Umbilical cord (tissue), 2 donors: ENCODE results near the gene PITPNB. TPM values are rescaled to one million over a fixed set of nuclear protein-coding genes. Genes with fewer than 3 reads are reported as not detected.

ENCODE experiments used
- DNase-seq: peaks from one replicate; pipeline ENCODE4 v3.0.0-alpha.2; 2015; ENCODE audit warnings: low spot score
- total RNA-seq: library from RNA; depleted of rRNA; stranded (reverse); fragments of >200 nt; gene quantifications from one replicate; pipeline ENCODE4 v1.2.3, GENCODE V29; 2014; ENCODE audit warnings: low replicate concordance; ENCODE audit not compliant: insufficient read depth

PITPNB gene
- total RNA-seq, 1 donor from 2014 or later, result 95.8 TPM

GRCh38 chr22:27859336-27859735 lies 59.7 kb downstream of the PITPNB start:
- DNase-seq, result no peak

DNA sequence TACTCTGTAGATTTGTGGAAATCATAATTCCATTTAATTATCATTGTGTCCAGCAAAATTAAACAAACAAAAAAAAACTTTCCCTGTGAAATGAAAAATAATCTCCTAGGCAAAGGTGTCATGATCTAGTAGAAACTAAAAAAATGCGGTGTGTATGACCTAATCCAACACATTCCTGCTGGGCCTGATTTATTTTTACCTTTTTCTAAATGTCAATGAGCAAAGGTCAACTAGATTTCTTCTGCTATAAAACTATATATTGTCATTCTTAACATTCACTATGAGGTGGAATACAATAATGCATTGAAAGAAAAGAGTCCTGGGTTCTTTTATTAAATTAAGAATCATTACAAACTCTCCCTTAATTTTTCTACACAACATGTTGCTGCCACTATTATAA lies 60.4 kb downstream of the PITPNB start:
- no peak for DNase-seq

- no peak for DNase-seq
These were observed 61.6 kb downstream of the PITPNB start for GRCh38 chr22:27857443-27857842.

DNA sequence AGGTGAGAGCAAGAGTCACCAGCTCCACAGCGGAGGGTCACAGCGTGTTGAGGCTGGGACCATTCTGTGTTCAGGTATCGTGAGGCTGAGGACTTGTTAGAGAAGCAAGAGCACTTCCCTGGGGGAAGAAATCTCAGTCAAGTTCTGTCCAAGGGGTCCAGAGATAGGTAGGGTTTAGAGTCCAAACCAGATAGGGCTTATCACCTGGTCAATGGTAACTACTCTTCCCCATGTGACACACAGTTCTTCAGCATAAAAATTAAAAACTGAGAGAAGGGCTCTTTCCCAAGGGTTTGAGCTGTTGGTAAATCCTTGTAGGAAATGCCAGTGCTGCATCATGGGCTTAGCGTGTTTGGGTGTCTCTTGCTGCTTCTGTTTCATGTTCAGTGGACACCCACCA lies 62.7 kb downstream of the PITPNB start:
- no peak for DNase-seq

DNA sequence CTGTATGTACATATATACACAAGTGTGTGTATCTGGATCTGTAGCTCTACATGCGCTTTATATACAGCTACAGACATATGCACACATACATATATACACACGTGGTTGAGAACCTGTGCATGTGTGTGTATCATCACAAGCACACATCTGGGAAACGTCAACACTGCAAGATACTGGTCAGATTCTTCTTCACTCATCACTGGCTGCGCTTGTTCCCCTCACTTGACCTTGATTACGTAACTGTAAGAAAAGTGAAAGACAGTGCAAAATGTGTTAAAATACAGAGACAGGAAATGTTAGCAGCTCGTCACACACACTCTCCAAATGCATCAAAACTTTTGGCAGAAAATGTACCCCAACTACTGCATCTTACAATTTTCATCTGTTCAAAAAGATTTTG lies 65.6 kb downstream of the PITPNB start:
- no peak for DNase-seq

DNA sequence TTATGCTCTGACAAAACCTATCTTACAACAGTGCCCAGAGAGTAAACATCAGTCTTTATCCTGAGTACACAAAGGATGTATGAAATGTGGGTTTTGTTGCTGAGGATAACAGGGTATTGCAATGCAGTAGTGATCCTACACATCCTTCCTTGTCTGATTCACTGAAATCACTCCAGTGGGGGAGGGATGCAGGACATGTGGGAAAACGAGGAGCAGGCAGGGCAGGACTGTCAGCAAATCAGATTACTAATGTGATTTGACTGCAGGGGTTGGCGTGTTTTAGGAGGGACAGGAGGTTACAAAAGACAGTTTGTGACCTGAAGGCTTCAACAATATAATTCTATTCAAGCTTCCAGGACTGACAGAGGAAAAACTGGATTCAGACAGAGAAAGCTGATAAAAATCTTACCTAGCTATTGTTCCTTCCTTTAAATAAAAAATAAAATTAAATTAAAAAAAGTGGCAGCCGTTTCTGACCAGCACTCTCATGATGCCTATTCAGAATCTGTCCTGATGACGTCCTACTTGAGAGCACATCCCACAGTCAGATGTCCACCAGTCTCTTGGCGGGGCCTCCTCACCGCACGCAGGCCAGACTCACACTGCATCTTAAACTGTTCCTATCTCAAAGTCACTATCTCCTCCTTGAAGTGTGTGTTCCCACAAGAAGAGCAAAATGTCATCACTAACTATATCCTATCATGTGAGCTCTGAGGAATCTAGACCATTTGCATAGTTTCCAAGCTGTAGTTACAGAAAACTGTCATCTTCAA lies 66.9 kb downstream of the PITPNB start:
- peak; percentile 68 for DNase-seq

DNA sequence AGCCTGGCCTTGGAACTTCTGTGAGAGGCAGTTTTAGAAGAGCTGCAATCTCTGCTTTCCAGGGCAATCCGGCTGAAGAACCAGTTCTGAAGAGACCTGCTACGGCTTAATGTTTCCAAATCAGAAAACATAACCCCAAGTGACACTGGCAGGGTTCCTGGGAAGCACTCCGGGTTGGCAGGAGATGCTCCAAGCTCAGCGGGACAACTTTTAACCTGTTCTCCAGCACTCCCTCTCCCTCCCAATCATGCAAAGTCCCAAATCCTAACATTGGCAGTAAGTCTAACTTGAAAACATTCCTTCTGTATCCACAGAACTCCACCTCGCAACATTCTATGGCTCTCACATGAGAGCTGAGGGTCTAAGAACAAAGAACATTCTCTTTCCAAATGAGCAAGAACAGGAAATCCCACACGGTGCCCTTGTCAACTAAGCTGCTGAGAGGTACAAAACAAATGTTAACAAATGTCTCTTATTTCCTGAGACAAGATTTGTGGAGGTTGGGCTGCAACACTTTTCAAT lies 69.0 kb downstream of the PITPNB start:
- no peak for DNase-seq

DNA sequence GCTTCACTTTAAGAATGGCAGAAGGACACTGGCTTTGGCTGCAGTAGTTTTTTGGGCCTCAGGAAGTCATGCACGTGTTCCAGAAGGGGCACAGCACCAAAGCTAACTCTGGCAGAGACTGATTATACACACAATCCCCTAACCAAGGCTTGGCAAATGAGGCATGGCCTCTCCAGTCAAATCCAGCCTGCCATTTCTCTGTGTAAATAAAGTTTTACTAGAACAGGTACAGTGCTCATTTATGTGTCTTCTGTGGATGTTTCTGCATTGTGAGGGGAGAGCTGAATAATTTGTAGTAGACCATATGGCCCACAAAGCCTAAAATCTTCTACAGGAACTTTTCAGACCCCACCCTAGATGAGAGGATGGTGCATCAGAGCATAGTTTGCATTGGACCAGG lies 71.1 kb downstream of the PITPNB start:
- no peak for DNase-seq

DNA sequence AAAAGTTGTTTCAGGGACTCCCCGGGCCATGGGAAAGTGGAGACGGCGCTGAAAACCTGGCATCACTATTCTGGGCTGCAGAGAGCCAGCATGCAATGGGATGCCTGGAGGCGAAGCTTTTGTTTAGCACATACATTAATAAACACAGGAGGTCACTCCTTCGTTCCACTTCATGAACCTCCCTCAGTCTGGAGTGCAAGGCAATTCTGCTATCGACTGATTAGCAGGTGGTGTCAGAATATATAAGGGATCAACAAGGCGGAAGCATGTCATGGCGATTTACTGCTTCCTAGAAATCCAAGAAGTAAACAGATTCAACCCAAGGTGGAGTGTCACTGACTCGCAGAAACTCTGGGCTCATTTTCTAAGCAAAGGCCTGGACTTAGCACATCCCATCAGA lies 72.1 kb downstream of the PITPNB start:
- no peak for DNase-seq

- DNase-seq, result no peak
These were observed 72.8 kb downstream of the PITPNB start for GRCh38 chr22:27846248-27846757.

GRCh38 chr22:27845644-27846043 lies 73.4 kb downstream of the PITPNB start:
- no peak for DNase-seq

DNA sequence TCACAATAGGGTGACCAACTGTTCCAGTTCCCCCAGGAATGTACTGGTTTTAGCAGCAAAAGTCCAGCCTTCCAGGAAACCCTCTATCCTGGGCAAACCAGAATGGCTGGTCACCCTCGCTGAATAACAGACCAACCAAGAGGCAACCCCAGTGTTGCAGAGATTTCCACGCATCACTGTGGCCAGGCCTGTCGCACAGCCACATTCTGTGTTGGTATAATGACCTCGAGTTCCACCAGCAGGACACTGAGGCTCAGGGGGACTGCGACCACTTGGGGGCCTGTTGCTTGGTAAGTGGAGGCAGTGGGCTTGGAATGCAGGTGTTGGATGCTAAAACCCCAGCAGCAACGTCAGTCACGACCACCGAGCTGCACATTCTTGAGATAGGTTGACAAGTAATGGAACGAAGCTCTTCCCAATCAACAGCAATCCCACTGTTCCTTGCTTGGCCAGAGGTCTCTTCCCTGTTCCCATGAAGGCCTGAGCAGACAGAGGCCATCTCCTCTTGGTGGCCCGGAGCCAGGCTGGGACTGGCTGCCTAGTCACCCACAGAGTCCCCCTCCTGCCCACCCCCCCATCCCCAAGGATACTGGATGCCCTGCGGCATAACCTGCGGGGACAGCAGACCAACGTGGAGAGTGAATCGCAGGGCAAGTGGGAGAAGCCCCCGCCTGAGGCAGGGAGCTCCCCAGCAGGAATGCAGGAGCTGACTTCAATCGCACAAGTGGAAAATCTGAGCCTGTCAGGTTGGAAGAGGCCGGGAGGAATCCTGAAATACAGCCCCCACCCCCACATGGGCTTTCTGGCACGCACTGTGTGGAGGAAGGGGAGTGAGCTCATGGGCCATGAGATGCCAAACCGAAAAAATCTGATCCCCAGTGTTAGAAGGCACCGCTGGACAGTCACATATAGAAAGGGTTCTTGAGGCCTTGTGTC lies 74.1 kb downstream of the PITPNB start:
- peak; percentile 35 for DNase-seq

GRCh38 chr22:27844256-27844655 lies 74.8 kb downstream of the PITPNB start:
- DNase-seq, result no peak

- no peak for DNase-seq
These were observed 75.6 kb downstream of the PITPNB start for GRCh38 chr22:27843441-27843840.

DNA sequence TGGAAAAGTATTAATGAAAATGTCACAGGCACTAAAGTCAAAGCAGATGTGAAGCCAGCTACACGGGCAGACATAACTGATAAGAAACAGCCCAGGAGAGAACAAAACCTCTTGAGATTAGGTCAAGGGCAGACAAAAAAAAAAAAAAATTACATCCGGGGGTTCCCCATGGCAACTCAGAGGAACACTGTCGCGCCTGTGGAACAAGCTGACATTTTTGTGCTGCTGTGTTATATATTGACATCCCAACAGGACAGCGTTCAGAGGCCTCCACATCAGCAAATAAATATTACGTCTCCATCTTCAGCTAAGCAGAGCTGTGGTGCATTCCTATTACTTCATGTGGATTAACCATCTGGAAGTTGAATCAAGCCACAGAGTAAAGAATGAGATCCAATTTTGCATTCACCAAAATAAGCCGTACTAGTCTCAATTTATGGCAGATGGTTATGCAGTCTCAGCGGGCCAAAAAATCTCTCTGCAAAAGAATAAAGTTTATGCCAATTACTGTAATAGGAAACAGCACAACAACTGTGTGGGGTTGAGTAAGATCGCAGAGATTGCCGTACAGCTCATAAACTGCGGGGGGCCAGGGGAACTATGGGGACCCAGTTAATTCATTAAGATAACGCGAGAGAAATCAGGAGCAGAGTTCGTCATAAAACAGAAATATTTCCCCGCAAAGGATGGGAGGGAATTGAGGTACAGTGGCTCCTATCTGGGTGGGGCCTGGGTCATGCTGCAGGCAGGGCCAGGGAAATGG lies 76.2 kb downstream of the PITPNB start:
- DNase-seq, result peak; percentile 71

GRCh38 chr22:27842201-27842600 lies 76.9 kb downstream of the PITPNB start:
- no peak for DNase-seq

GRCh38 chr22:27840436-27840835 lies 78.6 kb downstream of the PITPNB start:
- no peak for DNase-seq

DNA sequence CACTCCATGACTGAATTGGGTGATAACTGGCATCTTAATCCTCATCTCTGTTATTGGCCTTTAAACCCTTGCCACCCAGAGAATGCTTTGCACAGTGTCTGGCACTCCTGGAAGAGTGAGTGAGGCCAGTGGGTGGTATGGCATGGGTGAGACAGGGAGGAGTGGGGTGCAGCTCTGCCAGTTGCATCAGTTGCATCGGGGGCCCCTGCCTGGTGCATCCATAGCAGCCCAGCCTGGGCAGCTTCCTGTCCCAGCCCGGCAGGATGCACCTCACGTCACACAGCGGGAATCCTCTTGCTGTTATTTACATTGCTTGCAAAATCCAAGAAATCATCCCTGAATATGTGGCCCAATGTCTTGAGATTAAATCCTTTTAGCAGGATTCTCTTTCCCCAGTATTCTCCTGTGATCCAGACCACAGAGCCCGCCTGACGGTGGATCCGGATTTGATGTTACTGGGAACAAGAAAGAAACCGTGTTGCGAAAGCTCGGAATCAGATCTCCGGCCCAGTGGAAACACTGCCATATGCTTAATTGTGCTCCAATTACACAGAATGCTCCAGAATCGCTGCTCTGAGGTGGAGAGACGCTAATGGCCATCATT lies 79.9 kb downstream of the PITPNB start:
- no peak for DNase-seq

DNA sequence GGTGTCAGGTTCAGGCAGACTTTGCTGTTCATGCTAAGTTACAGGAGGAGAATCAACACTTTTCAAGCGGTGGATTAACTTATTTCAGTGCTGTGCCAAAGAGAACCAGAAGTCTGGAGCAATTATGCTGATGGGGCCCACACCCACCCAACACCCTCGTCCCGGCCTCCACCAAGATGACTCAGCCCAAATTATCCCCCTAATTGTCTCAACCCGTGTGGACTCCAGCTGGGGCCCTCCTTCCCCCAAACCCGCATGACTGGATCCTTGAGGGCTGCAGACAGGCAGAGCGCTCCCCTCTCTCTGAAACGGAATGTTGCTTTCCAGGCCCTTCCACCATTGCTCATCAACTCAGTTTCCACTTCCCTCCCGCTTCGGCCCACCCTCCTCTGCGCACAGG lies 82.9 kb downstream of the PITPNB start:
- peak; percentile 73 for DNase-seq

GRCh38 chr22:27835446-27835845 lies 83.6 kb downstream of the PITPNB start:
- no peak for DNase-seq
